ENCODE data around the gene ODF2L.
A peak's percentile ranks its signal among the peaks of the same experiment; 100 is the strongest.
"Not testable (repeated sequence)": the region's sequence is repeated elsewhere in the genome, so short reads cannot be mapped to it uniquely, and the experiment has no call there.

ODF2L gene

GRCh38 chr1:86388777-86389176 lies 7.3 kb downstream of the ODF2L start:
- DNase-seq (ENCODE audit: insufficient read length, low spot score) (no peak), FAIRE-seq (peak; percentile 11)

- no peak for FAIRE-seq
- DNase-seq (ENCODE audit: insufficient read length, low spot score): no peak
These were observed 8.1 kb downstream of the ODF2L start for GRCh38 chr1:86387916-86388627.

DNA sequence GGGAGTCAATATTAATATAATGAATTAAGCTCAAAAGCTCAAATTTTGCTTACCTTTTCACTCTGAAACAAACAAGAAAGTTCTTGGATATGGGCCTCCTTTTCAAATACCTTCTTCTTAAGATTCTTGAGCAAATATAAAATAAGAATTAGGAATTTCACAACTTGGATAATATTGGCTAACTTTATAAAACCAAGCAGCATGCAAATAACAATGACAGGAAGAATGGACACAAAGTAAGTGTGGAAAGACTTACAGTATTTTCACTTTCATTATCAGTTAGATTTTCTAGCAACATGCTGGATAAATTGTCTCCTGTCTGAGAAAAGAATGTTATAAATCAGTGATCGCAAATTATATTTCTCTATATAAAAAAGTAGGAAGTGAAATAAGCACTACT lies 13.2 kb downstream of the ODF2L start:
- DNase-seq (ENCODE audit: insufficient read length, low spot score): no peak
- peak; percentile 72 for FAIRE-seq

GRCh38 chr1:86381223-86381622 lies 14.9 kb downstream of the ODF2L start:
- DNase-seq (ENCODE audit: insufficient read length, low spot score) (no peak), FAIRE-seq (peak; percentile 40)

DNA sequence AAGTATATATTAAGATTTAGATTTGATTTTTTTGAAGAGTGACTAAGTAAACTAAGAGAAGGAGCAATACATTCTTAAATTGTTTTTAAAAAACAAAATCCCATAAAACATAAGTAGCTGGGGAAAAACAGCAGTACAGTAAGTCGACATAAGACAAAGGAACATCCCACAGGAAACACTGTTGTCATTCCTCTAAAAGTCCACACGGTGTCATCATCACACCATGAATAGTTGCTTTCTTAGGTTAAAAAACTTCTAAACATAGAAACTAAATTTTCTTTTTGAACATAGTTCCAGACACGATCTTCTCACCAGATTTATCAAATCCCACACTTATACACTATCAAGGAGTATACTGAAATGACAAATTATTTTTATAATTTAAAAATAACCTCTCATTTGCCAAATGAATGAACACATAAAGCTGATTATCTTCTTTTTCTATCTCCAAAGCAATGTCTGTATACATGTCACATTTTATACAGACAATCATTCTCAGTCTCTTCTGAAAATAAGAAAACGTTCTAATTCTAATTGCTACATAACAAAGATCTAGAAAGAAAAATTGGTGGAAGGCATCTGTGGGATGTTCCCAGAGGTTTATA lies 15.8 kb downstream of the ODF2L start:
- FAIRE-seq: peak; percentile 94
- DNase-seq (ENCODE audit: insufficient read length, low spot score): peak; percentile 9

- DNase-seq (ENCODE audit: insufficient read length, low spot score) (no peak), FAIRE-seq (no peak)
These were observed 17.3 kb downstream of the ODF2L start for GRCh38 chr1:86378813-86379212.

DNA sequence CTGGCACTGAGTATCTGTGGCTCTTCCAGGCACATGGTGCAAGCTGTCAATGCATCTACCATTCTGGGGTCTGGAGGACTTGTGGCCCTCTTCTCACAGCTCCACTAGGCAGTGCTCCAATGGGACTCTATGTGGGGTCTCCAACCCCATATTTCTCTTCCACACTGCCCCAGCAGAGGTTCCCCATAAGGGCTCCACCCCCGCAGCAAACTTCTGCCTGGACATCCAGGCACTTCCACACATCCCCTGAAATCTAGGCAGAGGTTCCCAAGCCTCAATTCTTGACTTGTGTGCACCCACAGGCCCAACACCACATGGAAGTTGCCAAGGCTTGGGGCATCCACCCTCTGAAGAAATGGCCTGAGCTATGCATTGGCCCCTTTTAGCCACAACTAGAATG lies 18.8 kb downstream of the ODF2L start:
- DNase-seq (ENCODE audit: insufficient read length, low spot score) (no peak), FAIRE-seq (no peak)

DNA sequence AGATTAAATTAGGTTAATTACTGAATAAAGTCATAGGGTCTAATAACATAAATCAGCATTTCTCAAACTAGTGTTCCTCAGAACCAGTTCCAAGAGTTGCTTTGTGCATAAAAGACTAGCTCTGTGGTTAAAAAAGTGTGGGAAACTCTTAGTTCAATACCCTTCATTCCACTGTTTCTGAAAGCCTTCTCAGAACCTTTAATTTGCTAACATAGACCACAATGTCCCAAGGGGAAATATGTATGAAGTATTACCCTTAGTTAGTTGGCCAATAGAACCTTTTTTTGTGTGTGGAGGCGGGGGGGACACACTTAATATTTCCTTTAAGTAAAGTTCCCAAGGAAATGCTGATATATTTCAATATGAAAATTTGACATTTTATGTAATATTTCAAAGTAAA lies 20.4 kb downstream of the ODF2L start:
- FAIRE-seq (no peak), DNase-seq (ENCODE audit: insufficient read length, low spot score) (no peak)

DNA sequence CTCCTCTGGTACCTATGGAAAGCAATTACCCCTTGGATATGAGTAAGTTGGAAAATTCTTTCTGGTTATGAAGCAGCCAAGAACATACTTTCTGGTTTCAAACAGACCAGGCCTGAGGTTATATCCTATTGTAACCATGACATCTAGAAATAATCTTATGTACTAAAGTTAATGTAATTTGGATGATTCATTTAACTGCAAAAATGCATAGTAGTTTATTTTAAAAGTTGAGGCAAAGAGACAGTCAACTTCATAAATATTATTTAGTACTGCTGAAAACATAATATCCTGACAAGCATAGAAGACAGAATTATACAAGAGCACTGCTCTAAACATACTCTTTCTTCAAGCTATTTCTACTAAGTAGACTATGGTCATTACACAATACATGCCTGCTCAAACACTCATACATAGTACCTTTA lies 25.5 kb downstream of the ODF2L start:
- DNase-seq (ENCODE audit: insufficient read length, low spot score) (no peak), FAIRE-seq (peak; percentile 18)

DNA sequence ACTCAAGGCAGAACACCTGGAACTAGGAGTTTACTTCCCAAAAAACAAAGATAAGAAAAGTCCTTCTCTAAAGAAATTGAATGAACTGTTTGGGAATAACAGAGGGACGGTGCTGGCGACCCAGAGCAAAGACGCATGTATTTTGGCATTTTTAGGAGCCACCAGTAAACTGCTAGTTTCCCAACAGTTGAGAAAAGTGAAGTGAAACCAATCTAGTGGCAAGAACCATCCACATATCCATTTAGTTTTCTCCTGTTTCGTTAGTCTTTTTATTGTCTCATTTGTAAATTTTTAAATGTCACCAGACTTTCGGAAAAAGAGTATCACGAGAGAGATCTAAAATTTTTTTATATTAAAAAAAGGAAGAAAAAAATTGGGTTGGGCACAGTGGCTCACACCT lies 30.2 kb downstream of the ODF2L start:
- DNase-seq (ENCODE audit: insufficient read length, low spot score): no peak
- FAIRE-seq: no peak

DNA sequence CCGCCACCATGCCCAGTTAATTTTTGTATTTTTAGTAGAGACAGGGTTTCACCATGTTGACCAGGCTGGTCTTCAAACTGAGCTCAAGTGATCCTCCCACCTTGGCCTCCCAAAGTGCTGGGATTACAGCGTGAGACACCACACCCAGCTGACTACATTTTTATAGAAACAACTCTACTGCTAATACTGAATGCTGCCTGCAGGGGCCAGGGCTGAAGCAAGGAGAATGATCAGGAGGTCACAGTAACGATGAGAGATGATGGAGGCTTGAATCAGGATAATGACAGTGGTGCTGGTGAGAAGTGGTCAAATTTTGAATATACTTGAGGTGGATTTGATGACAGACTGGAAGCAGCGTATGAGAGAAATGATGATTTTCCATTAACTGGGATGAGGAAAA lies 33.3 kb downstream of the ODF2L start:
- DNase-seq (ENCODE audit: insufficient read length, low spot score) (no peak), FAIRE-seq (no peak)

DNA sequence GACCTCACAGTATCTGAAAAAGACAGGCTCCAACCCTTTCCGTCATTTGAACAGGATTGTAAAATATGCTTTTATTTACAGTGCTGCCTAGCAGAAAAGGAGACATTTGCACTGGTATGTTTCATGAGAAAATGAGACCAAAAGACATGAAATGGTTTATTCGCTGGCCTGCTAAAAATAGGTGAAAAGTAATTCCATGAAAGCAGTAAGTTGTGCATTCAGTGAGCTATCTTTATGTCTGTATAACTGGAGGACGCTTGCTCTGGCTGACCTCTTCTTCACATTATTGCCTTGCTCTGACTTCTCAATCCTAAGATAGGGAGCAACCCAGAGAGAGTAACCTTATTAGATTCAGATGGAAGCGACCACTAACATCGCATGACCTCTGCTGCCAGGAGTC lies 38.3 kb downstream of the ODF2L start:
- FAIRE-seq: no peak
- DNase-seq (ENCODE audit: insufficient read length, low spot score): no peak

GRCh38 chr1:86356247-86356646 lies 39.9 kb downstream of the ODF2L start:
- no peak for FAIRE-seq
- no peak for DNase-seq (ENCODE audit: insufficient read length, low spot score)

- FAIRE-seq (no peak), DNase-seq (ENCODE audit: insufficient read length, low spot score) (no peak)
These were observed 44.0 kb downstream of the ODF2L start for GRCh38 chr1:86352086-86352485.

GRCh38 chr1:86350230-86350629 lies 45.9 kb downstream of the ODF2L start:
- not testable (repeated sequence) for FAIRE-seq

DNA sequence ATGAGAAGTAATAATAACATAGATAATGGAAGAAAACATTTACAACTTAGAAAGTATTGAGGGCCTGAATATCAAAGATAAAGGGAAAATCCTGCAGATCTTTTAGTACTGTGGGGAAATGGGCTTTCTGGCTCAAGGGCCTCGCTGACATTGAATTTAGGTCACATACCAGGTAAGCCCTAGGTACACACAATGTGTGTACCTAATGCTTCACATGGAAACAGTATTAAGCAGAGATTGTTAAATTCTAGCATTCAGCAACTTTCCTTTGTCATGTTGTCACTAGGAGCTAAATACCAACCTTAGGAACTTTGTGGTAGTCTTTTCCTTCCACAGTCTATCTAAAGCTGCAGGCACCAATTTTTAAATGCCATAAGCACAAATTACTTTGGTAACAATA lies 49.7 kb downstream of the ODF2L start:
- DNase-seq (ENCODE audit: insufficient read length, low spot score) (no peak), FAIRE-seq (no peak)

More at GRCh38 chr1:86350230-86350629, 45.9 kb downstream of the ODF2L start:
- DNase-seq (ENCODE audit: insufficient read length, low spot score): not testable (repeated sequence)

DNA sequence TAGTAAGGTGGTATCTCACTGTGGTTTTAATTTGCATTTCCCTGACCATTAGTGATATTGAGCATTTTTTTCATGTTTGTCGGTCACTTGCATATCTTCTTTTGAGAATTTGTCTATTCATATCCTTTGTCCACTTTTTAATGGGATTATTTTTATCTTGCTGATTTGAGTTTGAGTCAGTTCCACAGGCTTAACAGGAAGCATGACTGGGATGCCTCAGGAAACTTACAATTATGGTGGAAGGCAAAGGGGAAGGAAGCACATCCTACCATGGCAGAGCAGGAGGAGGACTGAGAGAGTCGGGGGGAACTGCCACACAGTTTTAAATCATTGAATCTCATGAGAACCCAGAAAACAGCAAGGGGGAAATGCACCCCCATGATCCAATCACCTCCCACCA lies 51.1 kb downstream of the ODF2L start:
- FAIRE-seq: no peak
- DNase-seq (ENCODE audit: insufficient read length, low spot score): no peak

GRCh38 chr1:86339906-86340305 lies 56.2 kb downstream of the ODF2L start:
- DNase-seq (ENCODE audit: insufficient read length, low spot score) (no peak), FAIRE-seq (no peak)

DNA sequence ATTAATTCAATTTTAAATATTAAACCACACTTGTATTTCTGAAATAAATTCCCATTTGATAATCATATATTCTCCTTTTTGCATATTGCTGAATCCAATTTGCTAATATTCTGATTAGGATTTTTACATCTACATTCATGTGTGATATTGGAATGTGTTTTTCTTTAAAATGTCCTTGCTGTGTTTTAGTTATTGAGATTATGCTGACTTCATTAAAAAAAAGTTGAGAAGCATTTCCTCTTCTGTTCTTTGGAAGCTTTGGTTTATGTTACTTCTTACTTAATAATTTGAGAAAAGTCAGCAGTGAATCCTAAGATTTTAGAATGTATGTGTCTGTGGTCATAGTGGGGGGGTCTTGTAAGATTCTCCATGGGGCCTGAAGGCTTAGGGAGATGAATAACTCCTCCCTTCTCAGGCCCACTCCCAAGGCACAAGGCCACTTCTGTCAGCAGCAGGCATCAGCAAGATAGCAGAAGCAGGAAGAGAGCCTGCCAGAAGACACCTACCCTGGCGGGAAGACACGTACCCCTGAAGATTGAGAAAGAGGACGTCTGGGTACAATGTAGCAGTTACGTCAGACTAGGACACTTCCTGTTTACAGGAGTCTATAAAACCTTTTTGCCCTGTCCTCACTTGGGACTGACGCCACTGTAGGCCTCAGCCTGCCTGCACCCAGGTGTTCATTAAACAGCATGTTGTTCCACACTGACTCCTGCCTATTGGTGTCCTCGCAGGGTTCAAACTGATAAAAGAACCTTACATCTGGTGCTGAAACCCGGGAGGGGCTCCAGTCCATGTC lies 56.9 kb downstream of the ODF2L start:
- FAIRE-seq (no peak), DNase-seq (ENCODE audit: insufficient read length, low spot score) (no peak)

DNA sequence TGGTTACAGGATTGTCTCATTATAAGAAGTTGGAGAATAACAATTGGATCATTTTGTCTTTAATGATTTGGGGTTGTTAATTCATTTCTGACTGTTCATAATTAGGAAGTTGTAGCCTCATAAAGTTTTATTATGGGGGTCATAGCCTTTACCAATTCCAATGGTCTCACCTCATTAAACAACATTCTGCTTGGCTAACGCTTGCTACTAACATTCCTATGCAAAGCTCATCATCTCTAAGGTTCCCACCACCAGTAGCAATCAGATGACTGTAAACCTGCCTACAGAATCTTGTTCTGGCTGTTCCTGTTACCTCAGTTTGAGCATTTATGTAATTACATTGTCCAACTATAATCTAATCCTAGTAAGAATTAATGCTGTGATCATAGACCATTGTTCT lies 60.2 kb downstream of the ODF2L start:
- no peak for DNase-seq (ENCODE audit: insufficient read length, low spot score)
- FAIRE-seq: no peak

DNA sequence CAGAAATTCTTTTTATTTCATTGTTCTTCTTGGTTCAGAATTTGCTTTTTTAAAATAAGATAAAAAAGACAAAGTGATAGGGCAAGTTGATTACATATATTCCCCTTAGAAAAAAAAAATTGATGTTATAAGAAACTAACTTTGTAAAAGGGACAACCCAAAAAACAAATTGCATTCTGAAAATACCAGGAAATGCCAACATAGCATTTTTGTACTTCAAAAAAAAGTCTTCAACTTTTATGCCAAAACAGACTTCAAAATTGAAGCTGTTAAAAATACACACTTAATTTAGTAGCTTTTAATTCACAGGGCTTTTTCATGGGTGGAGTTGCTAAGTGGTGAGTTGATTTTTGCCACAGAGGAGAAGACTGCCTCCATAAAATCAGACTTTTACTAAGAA lies 70.9 kb downstream of the ODF2L start:
- DNase-seq (ENCODE audit: insufficient read length, low spot score) (no peak), FAIRE-seq (no peak)
